Hematopoietic multipotent progenitor cell treated with erythropoietin and hydrocortisone succinate and interleukin-3 and kit ligand, for 6 days (in vitro differentiated cells): ENCODE measurements around the gene CETN2.
"Not testable (repeated sequence)": the region's sequence is repeated elsewhere in the genome, so short reads cannot be mapped to it uniquely, and the experiment has no call there.

Source experiments
- DNase-seq: peaks from one replicate; pipeline ENCODE4 v3.0.0-alpha.2; 2015

CETN2 gene

GRCh38 chrX:152830312-152831305 lies at the start of gene CETN2, which contains the start of gene NSDHL:
Gene CETN2 (minus strand): TSS chrX:152830757. CDS start chrX:152830710, 47 bp downstream.
Gene NSDHL (plus strand): TSS chrX:152831063. CDS start chrX:152846325, 15,262 bp downstream.
- peak; percentile 94 for DNase-seq

GRCh38 chrX:152878976-152879755 lies 48.6 kb upstream of the CETN2 start:
- no peak for DNase-seq

GRCh38 chrX:152876931-152877840 lies 46.6 kb upstream of the CETN2 start:
- DNase-seq = no peak

- no peak for DNase-seq
These were observed 42.8 kb upstream of the CETN2 start for GRCh38 chrX:152873361-152873760.

- no peak for DNase-seq
These were observed 42.0 kb upstream of the CETN2 start for GRCh38 chrX:152872522-152872921.

- no peak for DNase-seq
These were observed 40.7 kb upstream of the CETN2 start for GRCh38 chrX:152871260-152871659.

- DNase-seq = no peak
These were observed 39.4 kb upstream of the CETN2 start for GRCh38 chrX:152869972-152870371.

GRCh38 chrX:152866386-152866785 lies 35.8 kb upstream of the CETN2 start:
- DNase-seq = no peak

GRCh38 chrX:152865232-152865920 lies 34.8 kb upstream of the CETN2 start:
- DNase-seq = no peak

GRCh38 chrX:152861826-152862225 lies 31.3 kb upstream of the CETN2 start:
- no peak for DNase-seq

- DNase-seq = no peak
These were observed 30.6 kb upstream of the CETN2 start for GRCh38 chrX:152861116-152861515.

GRCh38 chrX:152853986-152854385 lies 23.4 kb upstream of the CETN2 start:
- DNase-seq = no peak

GRCh38 chrX:152850465-152850864 lies 19.9 kb upstream of the CETN2 start:
- no peak for DNase-seq

- peak; percentile 27 for DNase-seq
These were observed 16.7 kb upstream of the CETN2 start for GRCh38 chrX:152847281-152847680.

GRCh38 chrX:152845618-152846240 lies 15.2 kb upstream of the CETN2 start:
- DNase-seq = peak; percentile 21

GRCh38 chrX:152844256-152844655 lies 13.7 kb upstream of the CETN2 start:
- no peak for DNase-seq

- peak; percentile 76 for DNase-seq
These were observed 13.3 kb upstream of the CETN2 start for GRCh38 chrX:152843852-152844251.

- no peak for DNase-seq
These were observed 12.3 kb upstream of the CETN2 start for GRCh38 chrX:152842772-152843338.

- DNase-seq = not testable (repeated sequence)
These were observed 4.9 kb upstream of the CETN2 start for GRCh38 chrX:152835470-152835869.

GRCh38 chrX:152833378-152833777 lies 2.8 kb upstream of the CETN2 start:
- DNase-seq = no peak

- DNase-seq = no peak
These were observed 2.0 kb upstream of the CETN2 start for GRCh38 chrX:152832520-152832919.
